ENCODE data around the gene RTP3. TPM values are rescaled to one million over a fixed set of nuclear protein-coding genes. Genes with fewer than 3 reads are reported as not detected.
A peak's percentile ranks its signal among the peaks of the same experiment; 100 is the strongest.
"Not testable (repeated sequence)": the region's sequence is repeated elsewhere in the genome, so short reads cannot be mapped to it uniquely, and the experiment has no call there.

RTP3 gene
- total RNA-seq, 2 experiments from 2014 or later = 0.74 to 1.3 TPM

DNA sequence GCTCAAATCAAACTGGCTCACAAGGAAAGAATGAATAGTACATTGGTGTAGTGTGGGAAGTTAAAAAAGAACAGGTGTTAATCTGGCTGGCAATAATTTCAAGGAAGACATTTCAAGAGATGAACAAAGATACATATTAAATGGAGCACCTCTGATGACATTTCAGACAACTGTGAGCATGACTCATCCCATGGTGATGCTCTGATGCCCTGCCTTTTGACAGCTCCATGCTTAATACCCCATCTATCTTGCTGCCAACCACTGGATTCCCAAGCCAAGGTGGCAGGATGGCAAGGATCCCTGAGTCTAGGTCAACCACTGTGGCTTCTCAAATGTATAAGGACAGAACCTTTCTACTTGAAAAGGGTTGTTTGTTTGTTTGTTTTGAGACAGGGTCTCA, 39.0 kb downstream of the RTP3 start:
- no TSS peak for BruUV-seq (replicated peaks)
- Histone ChIP-seq H2AFZ (ENCODE audit: low read length) (no peak overlapping the region; the same call in 1 of the 2 replicates), H3K4me3 (ENCODE audit: low read depth, low read length, poor library complexity, severe bottlenecking) (no peak overlapping the region), H3K4me2 (ENCODE audit: low read length) (peak overlapping the region; percentile 80), H3K4me1 (ENCODE audit: insufficient read depth, low read length, poor library complexity, severe bottlenecking) (peaks cover 65% of the 10 kb centered on the region), H4K20me1 (ENCODE audit: insufficient read depth, low read length) (no peaks in the 10 kb centered on the region), H3K36me3 (ENCODE audit: insufficient read depth, low read length) (peaks cover 16% of the 10 kb centered on the region), H3K79me2 (ENCODE audit: insufficient read depth, low read depth, low read length) (peaks cover 5% of the 10 kb centered on the region; the same call in 1 of the 2 replicates), H3K9me3 (ENCODE audit: low read length) (no peaks in the 10 kb centered on the region; the same call in 1 of the 2 replicates), H3K27ac (ENCODE audit: low read depth, low read length, poor library complexity, severe bottlenecking) (peak overlapping the region; percentile 99), H3K9me2 (ENCODE audit: insufficient read depth, low read length) (no peaks in the 10 kb centered on the region)
- no peak for TF ChIP-seq EZH2phosphoT487 (IDR thresholded peaks at IDR 0.05; ENCODE audit: borderline replicate concordance, low read depth, low read length)
- TF ChIP-seq, protein P1, sequence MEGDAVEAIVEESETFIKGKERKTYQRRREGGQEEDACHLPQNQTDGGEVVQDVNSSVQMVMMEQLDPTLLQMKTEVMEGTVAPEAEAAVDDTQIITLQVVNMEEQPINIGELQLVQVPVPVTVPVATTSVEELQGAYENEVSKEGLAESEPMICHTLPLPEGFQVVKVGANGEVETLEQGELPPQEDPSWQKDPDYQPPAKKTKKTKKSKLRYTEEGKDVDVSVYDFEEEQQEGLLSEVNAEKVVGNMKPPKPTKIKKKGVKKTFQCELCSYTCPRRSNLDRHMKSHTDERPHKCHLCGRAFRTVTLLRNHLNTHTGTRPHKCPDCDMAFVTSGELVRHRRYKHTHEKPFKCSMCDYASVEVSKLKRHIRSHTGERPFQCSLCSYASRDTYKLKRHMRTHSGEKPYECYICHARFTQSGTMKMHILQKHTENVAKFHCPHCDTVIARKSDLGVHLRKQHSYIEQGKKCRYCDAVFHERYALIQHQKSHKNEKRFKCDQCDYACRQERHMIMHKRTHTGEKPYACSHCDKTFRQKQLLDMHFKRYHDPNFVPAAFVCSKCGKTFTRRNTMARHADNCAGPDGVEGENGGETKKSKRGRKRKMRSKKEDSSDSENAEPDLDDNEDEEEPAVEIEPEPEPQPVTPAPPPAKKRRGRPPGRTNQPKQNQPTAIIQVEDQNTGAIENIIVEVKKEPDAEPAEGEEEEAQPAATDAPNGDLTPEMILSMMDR (conservative IDR thresholded peaks at IDR 0.05; ENCODE audit: low read length) = no peak
- ChIA-PET POLR2A (interaction anchor here (1.1 to 9.2 kb wide), 3 partner anchors 9 to 37 kb away, joined by 3 to 149 read pairs (median 70); partner anchors contain the start of gene RTP3), CTCF (ENCODE audit: unreplicated experiment) (interaction anchor here (1.0 to 1.1 kb wide), 2 partner anchors 13 to 22 kb away, joined by 3 to 4 read pairs; no protein-coding TSS in a partner anchor)
- no peak for DNase-seq (ENCODE audit: low spot score)
- intact Hi-C loops (cut with micrococcal nuclease; ENCODE audit: unreplicated experiment) = no loop called here

DNA sequence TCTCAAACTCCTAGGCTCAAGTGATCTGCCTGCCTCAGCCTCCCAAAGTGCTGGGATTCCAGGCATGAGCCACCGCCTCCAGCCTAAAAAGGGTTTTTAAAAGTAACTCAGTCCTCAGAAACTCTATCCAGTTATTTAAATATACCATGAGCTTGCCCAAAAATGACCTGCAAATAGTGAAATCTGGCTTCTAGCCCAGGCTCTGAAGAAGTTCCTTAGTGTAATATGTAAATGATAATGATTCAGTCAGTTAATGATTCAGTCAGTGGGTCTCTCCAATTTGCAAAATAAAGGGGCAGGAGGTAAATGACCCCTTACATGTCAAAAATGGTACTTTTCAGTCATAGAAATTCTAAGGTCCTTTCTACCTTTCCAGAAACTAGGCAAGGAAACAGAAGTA, 39.5 kb downstream of the RTP3 start:
- TF ChIP-seq EZH2phosphoT487 (IDR thresholded peaks at IDR 0.05; ENCODE audit: borderline replicate concordance, low read depth, low read length) = no peak
- TF ChIP-seq, protein P1 (conservative IDR thresholded peaks at IDR 0.05; ENCODE audit: low read length) = no peak
- peak overlapping the region; percentile 50 for H3K4me3 ChIP-seq (ENCODE audit: low read depth, low read length, poor library complexity, severe bottlenecking)
- BruUV-seq (replicated peaks) = no TSS peak
- peak overlapping the region; percentile 2; the same call in 1 of the 2 replicates for H2AFZ ChIP-seq (ENCODE audit: low read length)
- H3K79me2 ChIP-seq (ENCODE audit: insufficient read depth, low read depth, low read length) = peaks cover 5% of the 10 kb centered on the region; the same call in 1 of the 2 replicates
- ChIA-PET POLR2A (interaction anchor here (0.7 to 9.2 kb wide), 9 partner anchors 10 to 48 kb away, joined by 3 to 149 read pairs (median 5); partner anchors contain the start of gene RTP3), CTCF (ENCODE audit: unreplicated experiment) (interaction anchor here (1.0 to 3.4 kb wide), 6 partner anchors 8 to 48 kb away, joined by 4 to 26 read pairs (median 6); no protein-coding TSS in a partner anchor)
- no peaks in the 10 kb centered on the region for H3K9me3 ChIP-seq (ENCODE audit: low read length)
- peak overlapping the region; percentile 80 for H3K4me2 ChIP-seq (ENCODE audit: low read length)
- H3K9me2 ChIP-seq (ENCODE audit: insufficient read depth, low read length) = no peaks in the 10 kb centered on the region
- peak overlapping the region; percentile 99 for H3K27ac ChIP-seq (ENCODE audit: low read depth, low read length, poor library complexity, severe bottlenecking)
- intact Hi-C loops (cut with micrococcal nuclease; ENCODE audit: unreplicated experiment) = no loop called here
- no peak for DNase-seq (ENCODE audit: low spot score)
- no peaks in the 10 kb centered on the region for H4K20me1 ChIP-seq (ENCODE audit: insufficient read depth, low read length)
- peaks cover 71% of the 10 kb centered on the region for H3K4me1 ChIP-seq (ENCODE audit: insufficient read depth, low read length, poor library complexity, severe bottlenecking)
- peaks cover 11% of the 10 kb centered on the region for H3K36me3 ChIP-seq (ENCODE audit: insufficient read depth, low read length)

DNA sequence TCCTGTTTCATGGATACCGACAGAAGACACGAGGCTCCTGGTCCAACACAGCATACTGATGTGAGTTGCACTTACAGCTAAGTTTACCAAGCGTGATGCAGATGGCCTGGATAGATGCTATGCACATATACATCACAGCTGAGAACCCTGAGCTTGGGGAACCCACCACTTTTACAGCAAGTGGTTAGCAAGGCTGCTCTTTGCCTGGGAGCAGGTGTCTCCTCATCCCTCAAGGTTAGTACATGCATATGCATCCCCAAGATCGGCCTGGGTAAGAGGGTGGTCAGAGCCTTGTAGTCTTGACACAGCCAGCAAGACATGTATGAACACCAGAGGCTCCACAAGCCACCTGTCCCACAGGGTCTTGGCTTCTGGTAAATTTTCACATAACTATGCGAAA, 40.0 kb downstream of the RTP3 start:
- Histone ChIP-seq H3K9me2 (ENCODE audit: insufficient read depth, low read length) (no peaks in the 10 kb centered on the region), H3K9me3 (ENCODE audit: low read length) (no peaks in the 10 kb centered on the region), H3K79me2 (ENCODE audit: insufficient read depth, low read depth, low read length) (peaks cover 5% of the 10 kb centered on the region; the same call in 1 of the 2 replicates), H3K4me3 (ENCODE audit: low read depth, low read length, poor library complexity, severe bottlenecking) (peak overlapping the region; percentile 50), H3K36me3 (ENCODE audit: insufficient read depth, low read length) (peaks cover 6% of the 10 kb centered on the region), H4K20me1 (ENCODE audit: insufficient read depth, low read length) (no peaks in the 10 kb centered on the region), H2AFZ (ENCODE audit: low read length) (peak overlapping the region; percentile 2; the same call in 1 of the 2 replicates), H3K4me2 (ENCODE audit: low read length) (peak overlapping the region; percentile 80), H3K27ac (ENCODE audit: low read depth, low read length, poor library complexity, severe bottlenecking) (peak overlapping the region; percentile 99), H3K4me1 (ENCODE audit: insufficient read depth, low read length, poor library complexity, severe bottlenecking) (peaks cover 73% of the 10 kb centered on the region)
- DNase-seq (ENCODE audit: low spot score) = peak; percentile 74
- no peak for TF ChIP-seq EZH2phosphoT487 (IDR thresholded peaks at IDR 0.05; ENCODE audit: borderline replicate concordance, low read depth, low read length)
- TF ChIP-seq, protein P1 (conservative IDR thresholded peaks at IDR 0.05; ENCODE audit: low read length) = no peak
- BruUV-seq (replicated peaks) = no TSS peak
- POLR2A ChIA-PET = interaction anchor here (0.6 to 9.2 kb wide), 13 partner anchors 10 to 650 kb away, joined by 3 to 149 read pairs (median 4); partner anchors contain the start of gene RTP3
- CTCF ChIA-PET (ENCODE audit: unreplicated experiment) = interaction anchor here (0.6 to 3.4 kb wide), 8 partner anchors 8 to 1499 kb away, joined by 3 to 26 read pairs (median 4); no protein-coding TSS in a partner anchor
- intact Hi-C loops (cut with micrococcal nuclease; ENCODE audit: unreplicated experiment) = loop anchor here (2.0 kb wide), 1 partner anchor 37 kb away; no protein-coding TSS in a partner anchor

DNA sequence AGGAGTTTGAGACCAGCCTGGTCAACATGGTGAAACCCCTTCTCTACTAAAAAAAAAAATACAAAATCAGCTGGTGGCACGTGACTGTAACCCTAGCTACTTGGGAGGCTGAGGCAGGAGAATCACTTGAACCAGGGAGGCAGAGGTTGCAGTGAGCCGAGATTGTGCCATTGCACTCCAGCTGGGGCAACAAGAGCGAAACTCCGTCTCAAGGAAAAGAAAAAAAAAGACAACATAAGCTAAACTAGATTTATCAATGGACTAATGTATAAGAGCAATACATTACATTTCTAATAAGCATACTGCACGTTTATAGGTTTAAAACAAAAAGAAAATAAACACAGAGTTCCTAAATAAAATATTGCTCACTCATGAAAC, 40.6 kb downstream of the RTP3 start:
- H3K79me2 ChIP-seq (ENCODE audit: insufficient read depth, low read depth, low read length); H3K36me3 ChIP-seq (ENCODE audit: insufficient read depth, low read length); DNase-seq (ENCODE audit: low spot score); H2AFZ ChIP-seq (ENCODE audit: low read length); H3K9me2 ChIP-seq (ENCODE audit: insufficient read depth, low read length); H3K9me3 ChIP-seq (ENCODE audit: low read length); H4K20me1 ChIP-seq (ENCODE audit: insufficient read depth, low read length): not testable (repeated sequence)
- Histone ChIP-seq H3K4me1 (ENCODE audit: insufficient read depth, low read length, poor library complexity, severe bottlenecking) (peaks cover 74% of the 10 kb centered on the region), H3K4me2 (ENCODE audit: low read length) (peak overlapping the region; percentile 80), H3K27ac (ENCODE audit: low read depth, low read length, poor library complexity, severe bottlenecking) (peak overlapping the region; percentile 99), H3K4me3 (ENCODE audit: low read depth, low read length, poor library complexity, severe bottlenecking) (peak overlapping the region; percentile 50)
- intact Hi-C loops (cut with micrococcal nuclease; ENCODE audit: unreplicated experiment) = loop anchor here (2.0 kb wide), 1 partner anchor 38 kb away; no protein-coding TSS in a partner anchor
- POLR2A ChIA-PET = interaction anchor here (0.6 to 9.2 kb wide), 15 partner anchors 9 to 649 kb away, joined by 3 to 149 read pairs (median 4); partner anchors contain the start of gene RTP3
- BruUV-seq (replicated peaks) = TSS peak; percentile 81
- CTCF ChIA-PET (ENCODE audit: unreplicated experiment) = interaction anchor here (0.6 to 3.4 kb wide), 7 partner anchors 7 to 1498 kb away, joined by 3 to 26 read pairs (median 5); no protein-coding TSS in a partner anchor

All from OCI-LY7 (cell line).